Memory B cell (primary cell): ENCODE data around the gene TRAF3IP3.
A peak's percentile ranks its signal among the peaks of the same experiment; 100 is the strongest.

ENCODE experiments used
- ATAC-seq: fragments of 150-1000 bp; cut with Tn5 transposase; 2 replicates; pipeline ENCODE4 v1.10.0; 2021; ENCODE audit warnings: low read depth, mild to moderate bottlenecking, moderate library complexity
- DNase-seq, 2 donors: peaks; one replicate each; pipeline ENCODE4 v3.0.0; 2022; ENCODE audit warnings: low spot score in 2 of 2
- H3K27ac Mint-ChIP-seq: one replicate; pipeline ENCODE4 v1.8.0; 2022; ENCODE audit warnings: mild to moderate bottlenecking, moderate library complexity, mixed read lengths
- H3K27me3 Mint-ChIP-seq: one replicate; pipeline ENCODE4 v1.8.0; 2022; ENCODE audit warnings: mixed read lengths
- H3K36me3 Mint-ChIP-seq: one replicate; pipeline ENCODE4 v1.8.0; 2022; ENCODE audit warnings: mild to moderate bottlenecking, mixed read lengths
- H3K4me1 Mint-ChIP-seq: one replicate; pipeline ENCODE4 v1.8.0; 2022; ENCODE audit warnings: mixed read lengths
- H3K4me3 Mint-ChIP-seq: one replicate; pipeline ENCODE4 v1.8.0; 2022; ENCODE audit warnings: mild to moderate bottlenecking, moderate library complexity, mixed read lengths
- H3K9me3 Mint-ChIP-seq: one replicate; pipeline ENCODE4 v1.8.0; 2022; ENCODE audit warnings: mixed read lengths

The TRAF3IP3 gene

DNA sequence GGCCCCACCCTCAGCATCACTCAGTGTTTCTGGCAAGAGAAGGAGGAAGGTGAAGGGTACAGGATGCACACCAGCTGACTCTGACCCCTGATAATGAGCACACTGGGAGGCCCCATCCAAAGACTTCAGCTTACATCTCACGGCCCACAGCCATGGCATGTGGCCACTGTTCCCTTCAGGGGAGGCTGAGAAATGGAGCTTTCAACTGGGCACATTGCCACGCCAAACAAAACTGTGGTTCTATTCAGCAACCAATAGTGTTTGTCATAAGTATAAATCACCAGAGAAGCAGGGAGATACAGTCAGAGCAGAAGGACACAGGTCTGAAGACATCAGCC, 12.7 kb upstream of the TRAF3IP3 start:
- H3K36me3 Mint-ChIP-seq = no peaks in the 10 kb centered on the region
- no peaks in the 10 kb centered on the region for H3K27me3 Mint-ChIP-seq
- no peak overlapping the region for H3K4me3 Mint-ChIP-seq
- peaks cover 6% of the 10 kb centered on the region for H3K4me1 Mint-ChIP-seq
- H3K9me3 Mint-ChIP-seq = no peaks in the 10 kb centered on the region
- DNase-seq (no peak), ATAC-seq (no peak)
- H3K27ac Mint-ChIP-seq = peak overlapping the region; percentile 36

DNA sequence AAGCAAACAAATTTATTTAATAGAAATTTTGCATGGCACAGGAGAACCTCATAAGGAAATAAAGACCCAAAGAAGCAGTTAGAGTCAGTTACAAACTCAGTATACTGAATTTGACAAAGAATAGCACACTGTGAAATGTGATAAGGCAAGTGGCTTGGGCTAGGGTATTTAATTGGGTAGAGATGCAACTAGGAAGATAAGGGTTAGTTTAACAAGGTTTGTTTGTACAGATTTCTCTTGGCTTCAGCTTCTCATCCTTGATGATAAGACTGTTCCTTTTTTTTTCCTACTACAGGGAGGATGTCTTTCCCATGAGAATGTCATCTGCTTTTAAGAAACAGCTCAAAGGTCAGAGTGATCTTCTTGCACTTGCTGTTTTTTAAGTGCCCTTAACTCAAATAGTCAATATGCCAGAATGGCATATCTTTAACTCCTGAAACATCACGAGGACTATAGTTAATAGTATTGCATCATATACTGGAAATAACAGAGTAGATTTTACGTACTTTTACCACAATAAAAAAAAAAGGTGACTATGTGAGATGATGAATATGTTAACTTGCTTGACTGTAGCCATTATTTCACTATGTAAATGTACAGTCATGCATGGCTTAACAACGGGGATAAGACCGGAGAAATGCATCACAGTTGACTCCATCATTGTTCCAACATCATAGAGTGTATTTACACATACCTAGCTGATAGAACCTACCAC, 9.2 kb upstream of the TRAF3IP3 start:
- H3K27ac Mint-ChIP-seq = no peak overlapping the region
- no peak for ATAC-seq
- no peak overlapping the region for H3K4me3 Mint-ChIP-seq
- H3K9me3 Mint-ChIP-seq = no peaks in the 10 kb centered on the region
- H3K36me3 Mint-ChIP-seq = no peaks in the 10 kb centered on the region
- H3K4me1 Mint-ChIP-seq = peaks cover 12% of the 10 kb centered on the region
- no peak for DNase-seq
- no peaks in the 10 kb centered on the region for H3K27me3 Mint-ChIP-seq

DNA sequence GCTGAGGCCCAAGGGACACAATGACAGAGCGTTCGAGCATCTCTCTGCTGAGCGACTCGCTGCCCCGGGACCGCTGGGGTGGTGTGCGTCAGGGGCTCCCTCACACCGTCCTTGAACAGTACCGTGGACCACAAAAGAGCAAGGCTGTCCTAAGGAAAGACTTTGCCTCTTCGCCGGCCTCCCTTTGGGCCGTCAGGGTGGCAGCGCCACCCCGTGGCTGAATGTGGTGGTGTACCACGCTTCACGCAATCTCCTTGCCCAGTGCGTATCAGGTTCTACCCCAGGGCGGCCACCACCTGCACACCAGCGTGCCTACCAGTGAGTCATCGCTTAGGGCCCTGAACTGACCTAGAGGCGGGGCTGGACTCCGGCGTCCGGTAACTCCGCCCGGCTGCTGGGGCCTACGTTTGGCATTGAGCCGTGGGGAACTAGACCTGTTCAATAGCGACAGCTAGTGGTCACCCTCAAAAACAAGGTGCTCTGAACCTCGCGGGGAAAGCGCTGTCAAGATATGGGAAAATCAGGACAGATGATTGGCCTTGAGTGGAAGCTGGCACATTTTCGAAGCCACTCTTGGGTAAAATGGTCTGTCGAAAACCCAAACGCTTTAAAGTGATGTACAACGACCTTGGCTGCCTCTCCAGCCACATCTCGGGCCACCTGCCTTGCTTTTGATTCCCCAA, 8.1 kb upstream of the TRAF3IP3 start:
- Mint-ChIP-seq H3K27ac (peak overlapping the region; percentile 89), H3K9me3 (no peaks in the 10 kb centered on the region), H3K36me3 (no peaks in the 10 kb centered on the region), H3K4me3 (peak overlapping the region; percentile 91), H3K4me1 (peaks cover 22% of the 10 kb centered on the region), H3K27me3 (no peaks in the 10 kb centered on the region)
- ATAC-seq (peak; percentile 92), DNase-seq (peak; percentile 80 to 89)

DNA sequence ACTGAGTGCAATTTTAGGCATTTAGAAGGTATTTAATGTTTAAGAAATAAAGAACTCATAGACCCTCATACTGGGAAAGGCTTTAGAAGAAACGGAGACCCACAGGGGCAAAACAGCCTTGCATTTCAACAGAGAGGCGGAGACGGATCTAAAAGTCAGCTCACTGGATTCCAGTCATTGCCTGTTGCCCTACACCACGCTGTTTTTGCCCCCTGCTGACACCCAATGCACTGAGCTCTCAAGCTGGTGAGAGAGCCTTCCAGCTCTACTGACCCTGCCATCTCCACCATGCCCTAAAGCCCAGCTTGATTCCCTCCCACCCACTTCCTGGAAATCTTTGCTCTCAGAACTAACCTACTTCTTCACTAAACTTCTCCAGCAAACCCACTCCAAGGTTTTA, 7.2 kb upstream of the TRAF3IP3 start:
- Mint-ChIP-seq H3K36me3 (no peaks in the 10 kb centered on the region), H3K9me3 (no peaks in the 10 kb centered on the region)

DNA sequence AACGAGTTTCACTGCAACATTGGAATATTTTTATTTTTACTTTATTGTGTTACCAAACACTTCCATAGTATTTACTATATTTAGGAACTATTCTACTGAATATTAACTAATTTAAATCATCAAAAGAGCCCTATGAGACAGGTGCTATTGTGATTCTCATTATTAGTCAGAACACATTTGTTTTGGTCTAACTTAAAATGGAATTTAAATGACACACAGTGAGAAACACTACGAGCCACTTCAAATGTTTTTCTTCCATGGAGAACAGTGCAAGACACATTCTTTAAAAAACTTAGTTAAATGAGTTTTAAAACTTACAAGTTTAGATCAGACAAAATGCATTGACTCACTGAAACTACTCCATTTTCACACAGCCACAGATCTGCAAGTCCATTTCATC, 6.6 kb upstream of the TRAF3IP3 start:
- Mint-ChIP-seq H3K27me3 (no peaks in the 10 kb centered on the region), H3K36me3 (no peaks in the 10 kb centered on the region), H3K27ac (no peak overlapping the region), H3K4me3 (no peak overlapping the region), H3K9me3 (no peaks in the 10 kb centered on the region), H3K4me1 (peaks cover 18% of the 10 kb centered on the region)
- ATAC-seq (no peak), DNase-seq (no peak)

More for the DNA sequence above, 7.2 kb upstream of the TRAF3IP3 start:
- no peak for ATAC-seq
- Mint-ChIP-seq H3K4me1 (peaks cover 18% of the 10 kb centered on the region), H3K4me3 (no peak overlapping the region), H3K27me3 (no peaks in the 10 kb centered on the region), H3K27ac (peak overlapping the region; percentile 89)
- no peak for DNase-seq

DNA sequence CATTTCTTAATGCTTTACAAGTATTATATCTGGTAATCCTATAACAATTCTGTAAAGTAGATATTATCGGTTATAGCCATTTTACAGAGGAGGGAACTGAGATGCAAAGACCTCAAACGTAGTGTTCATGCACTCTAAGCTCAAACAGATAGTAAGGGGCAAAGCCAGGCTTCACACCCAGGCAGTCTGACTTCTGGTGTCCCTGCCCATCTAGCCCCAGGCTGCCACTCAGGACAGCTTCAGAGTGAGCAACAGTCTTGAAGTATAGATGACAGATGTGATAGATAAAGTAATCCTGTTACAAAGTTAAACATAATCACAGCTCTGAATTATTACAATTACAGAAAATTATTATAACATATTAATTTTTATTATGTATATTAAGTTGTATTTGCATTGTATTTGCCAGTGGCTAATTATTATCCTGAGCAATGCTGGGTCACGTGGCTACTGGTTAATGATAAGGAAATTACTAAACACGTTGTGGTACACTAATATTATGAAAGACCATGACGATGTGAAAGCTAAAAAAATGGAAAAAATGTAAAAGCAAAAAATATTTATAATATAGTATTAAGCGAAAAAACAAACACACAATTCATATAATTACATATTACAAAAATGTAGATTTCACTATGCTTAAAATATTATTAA, 6.1 kb upstream of the TRAF3IP3 start:
- Mint-ChIP-seq H3K27ac (no peak overlapping the region), H3K27me3 (no peaks in the 10 kb centered on the region), H3K9me3 (no peaks in the 10 kb centered on the region), H3K4me1 (peaks cover 18% of the 10 kb centered on the region), H3K4me3 (no peak overlapping the region), H3K36me3 (no peaks in the 10 kb centered on the region)
- ATAC-seq = no peak
- DNase-seq = no peak

DNA sequence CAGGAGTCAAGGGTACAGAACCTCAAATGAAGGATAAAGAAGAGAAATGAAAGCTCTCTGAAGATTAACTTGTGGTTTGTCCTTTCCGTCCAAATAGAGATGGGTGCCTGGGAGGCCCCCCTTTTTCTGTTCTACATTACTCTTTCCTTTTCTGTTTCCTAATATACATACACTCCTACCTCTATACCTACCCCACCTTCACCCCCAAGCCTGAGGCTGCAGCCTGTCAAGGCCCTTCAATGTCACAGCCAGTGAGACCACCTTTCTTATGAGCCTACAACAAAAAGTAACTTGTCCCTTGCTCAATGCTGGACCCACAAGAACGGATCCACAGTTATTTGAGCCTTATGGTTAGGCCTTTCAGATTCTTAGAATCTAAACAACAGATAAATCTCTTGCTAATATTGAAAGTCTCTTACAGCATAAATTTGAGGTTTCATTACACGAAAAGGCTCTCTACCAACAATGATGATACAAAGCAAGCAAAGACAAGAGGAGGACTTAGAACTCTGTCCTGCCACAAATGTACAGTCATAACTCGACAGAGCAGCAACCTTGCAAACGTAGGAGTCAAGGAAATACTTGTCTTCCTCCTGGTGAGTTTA, 4.1 kb upstream of the TRAF3IP3 start:
- H3K4me3 Mint-ChIP-seq = peak overlapping the region; percentile 6
- no peaks in the 10 kb centered on the region for H3K36me3 Mint-ChIP-seq
- DNase-seq (no peak), ATAC-seq (no peak)
- peak overlapping the region; percentile 61 for H3K27ac Mint-ChIP-seq
- H3K9me3 Mint-ChIP-seq = no peaks in the 10 kb centered on the region
- peaks cover 35% of the 10 kb centered on the region for H3K4me1 Mint-ChIP-seq
- H3K27me3 Mint-ChIP-seq = no peaks in the 10 kb centered on the region

DNA sequence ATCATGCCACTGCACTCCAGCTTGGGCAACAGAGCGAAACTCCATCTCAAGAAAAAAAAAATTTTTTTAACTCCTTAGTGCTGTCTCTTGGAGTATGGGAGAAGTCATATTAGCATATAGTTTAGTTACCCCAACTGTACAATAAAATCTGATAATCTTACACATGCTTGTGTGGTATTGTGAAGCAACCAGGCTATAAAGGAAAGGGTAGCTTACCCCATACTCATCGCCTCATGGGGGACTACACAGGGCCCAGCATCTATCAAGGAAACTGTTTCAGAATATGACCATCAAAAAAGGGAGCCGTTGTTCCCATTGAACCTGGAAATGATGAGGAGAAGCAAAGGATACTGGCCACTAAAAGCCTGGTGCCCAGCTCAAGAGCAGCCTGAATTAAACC, 3.0 kb upstream of the TRAF3IP3 start:
- Mint-ChIP-seq H3K36me3 (no peaks in the 10 kb centered on the region), H3K4me3 (no peak overlapping the region), H3K4me1 (peaks cover 35% of the 10 kb centered on the region), H3K27ac (no peak overlapping the region), H3K27me3 (no peaks in the 10 kb centered on the region), H3K9me3 (no peaks in the 10 kb centered on the region)
- no peak for ATAC-seq
- DNase-seq = no peak

DNA sequence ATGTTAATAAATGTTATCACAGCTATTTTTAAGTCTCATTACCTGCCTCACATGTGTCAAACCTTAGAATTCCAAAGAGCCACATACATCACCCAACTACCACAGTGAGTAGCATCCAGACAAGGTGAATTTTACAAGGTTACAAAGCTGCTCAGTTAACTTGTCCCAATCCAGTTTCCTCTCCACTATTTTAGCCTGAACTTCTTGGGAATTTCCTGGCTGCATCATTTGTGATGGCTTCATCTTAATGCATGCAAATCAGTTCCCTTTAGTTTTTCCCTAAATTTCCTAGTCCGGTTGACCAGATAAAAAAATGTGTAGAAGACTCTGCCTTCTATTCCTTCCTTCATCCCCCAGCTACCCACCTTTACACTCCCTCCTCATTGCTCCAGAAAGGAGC, 597 bp upstream of the TRAF3IP3 start:
- H3K4me1 Mint-ChIP-seq = peaks cover 49% of the 10 kb centered on the region
- peaks cover 13% of the 10 kb centered on the region for H3K36me3 Mint-ChIP-seq
- ATAC-seq (no peak), DNase-seq (no peak)
- no peaks in the 10 kb centered on the region for H3K27me3 Mint-ChIP-seq
- no peaks in the 10 kb centered on the region for H3K9me3 Mint-ChIP-seq
- H3K27ac Mint-ChIP-seq = peak overlapping the region; percentile 85
- H3K4me3 Mint-ChIP-seq = peak overlapping the region; percentile 97

DNA sequence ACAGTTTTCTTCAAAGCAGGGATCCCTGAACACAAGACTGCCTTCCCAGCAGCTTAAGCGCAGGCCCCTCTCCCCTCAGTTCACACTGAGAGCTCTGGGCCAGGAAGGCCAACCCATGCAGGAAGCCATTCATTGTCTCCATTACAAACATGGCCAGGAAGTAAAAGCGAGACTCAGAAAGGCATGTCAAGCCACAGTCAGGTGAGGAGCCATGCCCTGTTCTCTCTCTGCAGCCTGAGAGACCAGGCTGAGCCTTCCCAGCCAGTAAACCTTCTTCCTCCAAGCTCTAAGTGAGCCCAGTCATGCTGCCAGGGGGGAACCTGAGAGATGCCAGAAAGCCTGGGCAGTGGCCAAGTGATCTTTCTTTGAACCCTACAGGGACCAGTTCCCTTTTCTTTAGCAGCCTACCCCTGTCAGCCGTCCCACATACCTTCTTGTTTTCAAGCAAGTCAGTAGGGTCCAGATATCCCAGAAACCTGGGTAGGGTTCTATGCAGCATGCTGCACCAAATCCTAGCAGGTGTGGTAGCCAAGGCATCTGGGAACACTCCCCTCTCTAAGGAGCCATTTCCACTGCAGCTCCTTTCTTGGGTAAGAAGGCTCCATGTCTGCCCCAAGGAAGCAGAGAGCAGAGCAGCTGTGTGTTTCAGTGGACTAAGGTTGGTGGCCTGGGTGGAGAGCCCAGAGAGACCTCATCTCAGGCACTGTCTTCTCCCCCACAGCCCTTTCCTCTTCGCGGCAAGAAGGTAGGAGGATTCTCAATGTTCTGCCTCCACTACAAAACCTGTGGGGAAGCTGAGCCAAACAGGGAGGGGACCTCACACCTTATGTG, 977 bp downstream of the TRAF3IP3 start:
- ATAC-seq (peak; percentile 31), DNase-seq (no peak)
- H3K4me3 Mint-ChIP-seq = peak overlapping the region; percentile 97
- H3K27me3 Mint-ChIP-seq = no peaks in the 10 kb centered on the region
- peaks cover 50% of the 10 kb centered on the region for H3K4me1 Mint-ChIP-seq
- H3K27ac Mint-ChIP-seq = peak overlapping the region; percentile 85
- peaks cover 20% of the 10 kb centered on the region for H3K36me3 Mint-ChIP-seq
- no peaks in the 10 kb centered on the region for H3K9me3 Mint-ChIP-seq

DNA sequence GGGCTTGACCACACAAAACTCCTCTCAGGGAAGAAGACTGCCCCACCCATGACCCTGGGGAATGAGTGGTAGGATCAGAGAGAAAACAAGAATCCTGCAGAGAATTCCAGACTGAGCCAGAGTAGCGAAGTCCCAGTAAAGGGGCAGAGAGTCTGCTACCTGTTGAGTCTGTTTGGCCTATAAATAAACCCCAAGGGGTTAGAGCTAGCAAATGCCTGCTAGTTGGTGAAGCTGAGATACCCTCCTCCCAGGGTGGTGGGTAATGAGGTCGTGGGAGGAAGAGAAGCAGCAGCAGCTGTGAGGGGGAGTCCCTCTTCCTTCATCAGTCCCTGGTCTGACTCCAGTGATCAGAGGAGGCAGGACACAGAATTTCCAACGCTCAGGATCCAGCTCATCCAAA, 2.5 kb downstream of the TRAF3IP3 start:
- Mint-ChIP-seq H3K9me3 (no peaks in the 10 kb centered on the region), H3K27me3 (no peaks in the 10 kb centered on the region), H3K36me3 (peaks cover 33% of the 10 kb centered on the region), H3K4me1 (peaks cover 51% of the 10 kb centered on the region), H3K4me3 (peak overlapping the region; percentile 97), H3K27ac (peak overlapping the region; percentile 64)
- ATAC-seq (no peak), DNase-seq (no peak)

DNA sequence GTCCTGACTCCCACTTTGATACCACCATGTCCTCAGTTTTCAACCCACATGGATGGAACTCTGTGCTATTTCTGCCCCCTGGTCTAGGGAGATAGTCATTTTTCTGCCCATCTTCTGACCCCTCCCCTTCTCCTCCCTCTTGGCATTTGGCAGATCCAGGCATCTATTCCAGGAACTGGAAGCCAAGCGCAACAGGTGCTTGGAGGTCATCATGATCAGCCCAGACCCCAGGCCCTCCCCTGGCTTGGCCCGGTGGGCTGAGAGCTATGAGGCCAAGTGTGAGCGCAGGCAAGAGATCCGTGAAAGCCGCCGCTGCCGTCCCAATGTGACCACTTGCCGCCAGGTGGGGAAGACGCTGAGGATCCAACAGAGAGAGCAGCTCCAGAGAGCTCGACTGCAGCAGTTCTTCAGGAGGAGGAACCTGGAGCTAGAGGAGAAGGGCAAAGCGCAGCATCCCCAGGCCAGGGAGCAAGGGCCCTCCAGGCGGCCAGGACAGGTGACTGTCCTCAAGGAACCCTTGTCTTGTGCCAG, 4.0 kb downstream of the TRAF3IP3 start:
- ATAC-seq (no peak), DNase-seq (no peak)
- Mint-ChIP-seq H3K27ac (no peak overlapping the region), H3K4me1 (peaks cover 53% of the 10 kb centered on the region), H3K4me3 (peak overlapping the region; percentile 3), H3K36me3 (peaks cover 40% of the 10 kb centered on the region), H3K27me3 (no peaks in the 10 kb centered on the region), H3K9me3 (no peaks in the 10 kb centered on the region)

DNA sequence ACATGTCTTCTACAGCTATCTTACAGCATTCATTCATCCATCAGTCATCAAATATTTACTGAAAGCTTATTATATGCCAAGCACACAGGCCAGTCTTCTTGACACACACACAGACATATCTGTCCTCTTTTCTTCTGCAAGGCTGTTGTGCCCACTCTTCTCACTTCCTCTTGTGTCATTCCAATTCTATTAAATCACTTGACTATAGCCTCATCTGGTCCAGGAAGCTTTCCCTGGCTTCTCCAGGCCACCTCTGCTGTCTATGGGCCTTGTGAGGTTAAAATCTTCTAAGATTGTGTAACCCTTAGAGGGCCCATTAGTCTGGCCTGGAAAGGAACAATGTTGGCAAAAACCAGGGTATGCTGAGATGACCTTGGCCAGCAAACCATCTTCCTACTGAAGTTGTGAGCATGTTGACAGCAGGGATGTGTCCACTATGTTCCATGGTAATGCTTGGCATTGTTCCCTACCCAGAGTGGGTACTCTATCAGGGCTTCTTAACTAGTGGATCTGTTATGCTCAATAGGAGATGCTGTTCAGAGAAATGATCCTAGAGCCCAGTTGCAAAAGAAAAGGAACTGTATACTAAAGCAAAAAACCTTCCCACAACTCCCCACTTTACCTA, 5.3 kb downstream of the TRAF3IP3 start:
- Mint-ChIP-seq H3K9me3 (no peaks in the 10 kb centered on the region), H3K4me3 (no peak overlapping the region), H3K27ac (no peak overlapping the region), H3K4me1 (peaks cover 44% of the 10 kb centered on the region), H3K27me3 (no peaks in the 10 kb centered on the region), H3K36me3 (peaks cover 46% of the 10 kb centered on the region)
- DNase-seq (no peak), ATAC-seq (no peak)
